Gastrocnemius medialis (tissue), 4 donors: ENCODE results near the gene FBXL14.

ENCODE experiments used
- POLR2A ChIP-seq, 2 donors: fragments of 450-650 bp; IDR thresholded peaks; one replicate each; pipeline ENCODE4 v1.6.1; 2017; ENCODE audit warnings: antibody characterized with exemption in 2 of 2, mild to moderate bottlenecking in 2 of 2, moderate library complexity in 2 of 2
- TF ChIP-seq, protein P1 (sequence below), 5 experiments: fragments of 450-650 bp in 3 of 5; fragments of 200-600 bp in 2 of 5; sonication (generic) in 2 of 5; IDR thresholded peaks in 4 of 5; conservative IDR thresholded peaks in 1 of 5; 1 replicate in 4 of 5; 2 replicates in 1 of 5; pipeline ENCODE4 v1.5.1; 2016 to 2019; ENCODE audit warnings: antibody characterized with exemption in 5 of 5, mild to moderate bottlenecking in 3 of 5, moderate library complexity in 3 of 5

DNA sequence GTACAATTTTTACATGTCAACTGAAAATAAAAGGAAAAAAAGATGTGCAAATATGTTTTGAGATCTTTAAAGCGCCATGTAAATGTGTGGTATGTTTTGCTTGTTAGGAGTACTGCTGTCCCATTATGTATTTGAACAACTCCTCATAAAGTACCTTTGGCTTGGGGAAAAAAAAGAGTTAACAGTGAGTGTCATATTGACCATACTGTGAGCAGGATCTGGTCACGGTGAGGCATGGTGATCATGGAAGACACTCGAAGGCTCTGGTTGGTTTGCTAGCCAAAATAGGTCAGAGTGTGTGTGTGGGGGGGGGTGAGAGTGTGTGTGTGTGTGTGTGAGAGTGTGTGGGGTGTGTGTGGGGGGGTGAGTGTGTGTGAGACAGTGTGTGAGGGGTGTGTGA lies 10.1 kb upstream of the FBXL14 start:
- TF ChIP-seq POLR2A (IDR thresholded peaks at IDR 0.05): no peak
- TF ChIP-seq, protein P1, sequence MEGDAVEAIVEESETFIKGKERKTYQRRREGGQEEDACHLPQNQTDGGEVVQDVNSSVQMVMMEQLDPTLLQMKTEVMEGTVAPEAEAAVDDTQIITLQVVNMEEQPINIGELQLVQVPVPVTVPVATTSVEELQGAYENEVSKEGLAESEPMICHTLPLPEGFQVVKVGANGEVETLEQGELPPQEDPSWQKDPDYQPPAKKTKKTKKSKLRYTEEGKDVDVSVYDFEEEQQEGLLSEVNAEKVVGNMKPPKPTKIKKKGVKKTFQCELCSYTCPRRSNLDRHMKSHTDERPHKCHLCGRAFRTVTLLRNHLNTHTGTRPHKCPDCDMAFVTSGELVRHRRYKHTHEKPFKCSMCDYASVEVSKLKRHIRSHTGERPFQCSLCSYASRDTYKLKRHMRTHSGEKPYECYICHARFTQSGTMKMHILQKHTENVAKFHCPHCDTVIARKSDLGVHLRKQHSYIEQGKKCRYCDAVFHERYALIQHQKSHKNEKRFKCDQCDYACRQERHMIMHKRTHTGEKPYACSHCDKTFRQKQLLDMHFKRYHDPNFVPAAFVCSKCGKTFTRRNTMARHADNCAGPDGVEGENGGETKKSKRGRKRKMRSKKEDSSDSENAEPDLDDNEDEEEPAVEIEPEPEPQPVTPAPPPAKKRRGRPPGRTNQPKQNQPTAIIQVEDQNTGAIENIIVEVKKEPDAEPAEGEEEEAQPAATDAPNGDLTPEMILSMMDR (IDR thresholded peaks at IDR 0.05 in 4 of 5, conservative IDR thresholded peaks at IDR 0.05 in 1 of 5): no peak
